GM21390 (cell line): ENCODE results near the gene CLSTN1.
A peak's percentile ranks its signal among the peaks of the same experiment; 100 is the strongest.

ENCODE experiments used
- ATAC-seq: cut with Tn5 transposase; IDR thresholded peaks from one replicate; pipeline ENCODE4 v1.9.1; 2021; ENCODE audit not compliant: unreplicated experiment

CLSTN1 gene

GRCh38 chr1:9823943-9824701, at the start of gene CLSTN1:
Gene CLSTN1, minus strand, starts transcription at chr1:9823965. Its CDS starts 232 bp downstream, at chr1:9823733.
- peak; percentile 59 for ATAC-seq

- ATAC-seq: no peak
Measured at GRCh38 chr1:9873385-9873784, 49.6 kb upstream of the CLSTN1 start.

GRCh38 chr1:9872430-9873165, 48.8 kb upstream of the CLSTN1 start:
- no peak for ATAC-seq

GRCh38 chr1:9871707-9872425, 48.1 kb upstream of the CLSTN1 start:
- no peak for ATAC-seq

- no peak for ATAC-seq
Measured at GRCh38 chr1:9871021-9871420, 47.3 kb upstream of the CLSTN1 start.

GRCh38 chr1:9870572-9870971, 46.8 kb upstream of the CLSTN1 start:
- no peak for ATAC-seq

- ATAC-seq: no peak
Measured at GRCh38 chr1:9869831-9870251, 46.1 kb upstream of the CLSTN1 start.

- ATAC-seq: no peak
Measured at GRCh38 chr1:9868244-9868590, 44.5 kb upstream of the CLSTN1 start.

GRCh38 chr1:9867408-9868243, 43.9 kb upstream of the CLSTN1 start:
- ATAC-seq: no peak

GRCh38 chr1:9866836-9867235, 43.1 kb upstream of the CLSTN1 start:
- no peak for ATAC-seq

- ATAC-seq: no peak
Measured at GRCh38 chr1:9865724-9866123, 42.0 kb upstream of the CLSTN1 start.

- ATAC-seq: no peak
Measured at GRCh38 chr1:9863371-9863770, 39.6 kb upstream of the CLSTN1 start.

GRCh38 chr1:9861360-9861759, 37.6 kb upstream of the CLSTN1 start:
- ATAC-seq: no peak

GRCh38 chr1:9860887-9861286, 37.1 kb upstream of the CLSTN1 start:
- ATAC-seq: no peak

- ATAC-seq: no peak
Measured at GRCh38 chr1:9859281-9860014, 35.7 kb upstream of the CLSTN1 start.

GRCh38 chr1:9858293-9859035, 34.7 kb upstream of the CLSTN1 start:
- no peak for ATAC-seq

GRCh38 chr1:9855186-9855585, 31.4 kb upstream of the CLSTN1 start:
- ATAC-seq: no peak

- ATAC-seq: no peak
Measured at GRCh38 chr1:9853249-9853595, 29.5 kb upstream of the CLSTN1 start.

- ATAC-seq: no peak
Measured at GRCh38 chr1:9852410-9853248, 28.9 kb upstream of the CLSTN1 start.
